ENCODE data around the gene HP. TPM values are rescaled to one million over a fixed set of nuclear protein-coding genes. Genes with fewer than 3 reads are reported as not detected.

Gene HP
- total and polyA plus RNA-seq, 2 of the 8 experiments (the other 6 are each of a cell fraction or from before 2014, with no cell fraction given), result not detected

DNA sequence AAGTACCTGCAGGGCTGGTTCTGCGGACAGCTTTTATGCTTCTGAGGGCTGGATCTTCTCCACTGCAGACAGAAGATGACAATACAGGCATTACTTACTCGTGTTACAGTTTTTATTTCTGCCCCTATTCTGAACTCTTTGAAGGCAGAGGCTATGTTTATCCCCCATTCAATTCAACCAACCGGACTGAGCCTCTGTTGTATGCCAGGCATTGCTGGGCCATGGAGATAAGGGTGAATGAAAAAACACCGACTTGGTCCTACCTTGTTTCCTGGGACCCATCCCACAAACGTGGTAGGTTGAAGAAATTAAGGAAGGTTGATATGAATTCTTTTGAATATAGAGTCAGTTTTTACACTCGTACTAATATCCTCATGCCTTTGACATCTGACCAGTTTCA lies 10.0 kb upstream of the HP start:
- ChIA-PET CTCF (ENCODE audit: partially characterized antibody) (no interaction called here), POLR2A (ENCODE audit: partially characterized antibody) (no interaction called here)
- no peak overlapping the region for H2AK5ac ChIP-seq (ENCODE audit: low read depth, low read length)
- no peak overlapping the region for H3K56ac ChIP-seq (replicated peaks; ENCODE audit: insufficient read length, low read depth, low read length)
- no peak overlapping the region for H4K8ac ChIP-seq (ENCODE audit: extremely low read depth, insufficient read depth, low read length)
- no peak overlapping the region for H3K27ac ChIP-seq (ENCODE audit: low read depth, low read length)
- no peak overlapping the region; a peak in 1 of 7 replicates for H3K9ac ChIP-seq (replicated peaks in 1 of 4; ENCODE audit: extremely low read depth in 1 of 4, low read depth in 3 of 4, low read length in 3 of 4)
- H3K14ac ChIP-seq (ENCODE audit: insufficient read length), result no peak overlapping the region
- no peaks in the 10 kb centered on the region for H3K36me3 ChIP-seq (ENCODE audit: control insufficient read depth in 2 of 4, insufficient read depth in 4 of 4, low read length in 3 of 4)
- H3K23ac ChIP-seq (ENCODE audit: insufficient read length), result no peak overlapping the region
- H2BK20ac ChIP-seq (ENCODE audit: low read length), result no peak overlapping the region
- H4K20me1 ChIP-seq (replicated peaks in 1 of 2; ENCODE audit: control insufficient read depth in 1 of 2, insufficient read depth in 2 of 2, low read length in 2 of 2), result no peaks in the 10 kb centered on the region
- H3K79me1 ChIP-seq (ENCODE audit: low read depth, low read length), result no peaks in the 10 kb centered on the region
- H3K4me3 ChIP-seq (ENCODE audit: extremely low read depth in 1 of 4, insufficient read depth in 2 of 4, low read depth in 3 of 4, low read length in 4 of 4), result no peak overlapping the region
- DNase-seq (ENCODE audit: low read depth in 1 of 2, low spot score in 2 of 2), result no peak
- H2AFZ ChIP-seq (ENCODE audit: low read length), result no peak overlapping the region
- no peak overlapping the region for H3K4me2 ChIP-seq (ENCODE audit: insufficient read depth in 1 of 2, low read depth in 2 of 2, low read length in 2 of 2)
- H2BK15ac ChIP-seq (ENCODE audit: low read length), result no peak overlapping the region
- no peak overlapping the region for H2BK120ac ChIP-seq (replicated peaks; ENCODE audit: low read depth, low read length)
- H3K4me1 ChIP-seq (replicated peaks in 1 of 4; ENCODE audit: control insufficient read depth in 3 of 4, insufficient read depth in 4 of 4, low read length in 3 of 4), result no peaks in the 10 kb centered on the region
- FAIRE-seq, result no peak
- H3K23me2 ChIP-seq (ENCODE audit: low read depth, low read length), result no peaks in the 10 kb centered on the region
- no peak overlapping the region for H2BK5ac ChIP-seq (ENCODE audit: low read depth, low read length)
- no peak overlapping the region for H4K91ac ChIP-seq (replicated peaks; ENCODE audit: insufficient read length, low read length)
- no peak overlapping the region for H2BK12ac ChIP-seq (ENCODE audit: low read depth, low read length)
- H3K79me2 ChIP-seq (ENCODE audit: control insufficient read depth in 1 of 2, insufficient read depth in 2 of 2, low read length in 2 of 2), result no peaks in the 10 kb centered on the region
- H3K18ac ChIP-seq (ENCODE audit: extremely low read depth, low read length), result no peak overlapping the region
- H3K27me3 ChIP-seq (replicated peaks in 1 of 4; ENCODE audit: control insufficient read depth in 3 of 4, extremely low read depth in 1 of 4, insufficient read depth in 3 of 4, low read length in 3 of 4), result no peaks in the 10 kb centered on the region
- H3K9me3 ChIP-seq (ENCODE audit: insufficient read depth in 2 of 2, low read depth in 1 of 2, low read length in 1 of 2), result no peaks in the 10 kb centered on the region
- H4K5ac ChIP-seq (ENCODE audit: insufficient read length, low read depth, low read length), result no peak overlapping the region
- H3K4ac ChIP-seq (replicated peaks; ENCODE audit: insufficient read length, low read depth, low read length), result no peak overlapping the region
- WGBS, 2 experiments (ENCODE audit: extremely low coverage in 1 of 2, insufficient coverage in 1 of 2, insufficient read length in 1 of 2, insufficient replicate concordance in 2 of 2, low coverage in 1 of 2, low lambda C conversion rate in 2 of 2, missing lambda C conversion rate in 1 of 2), result 73% methylated on average over 6 of the region's 6 CpGs; no CpG with 5 or more reads in 1 of the 2 experiments
- TF ChIP-seq GTF2F1 (IDR thresholded peaks at IDR 0.05; ENCODE audit: borderline replicate concordance, low read depth, low read length) (no peak), KDM1A (IDR thresholded peaks at IDR 0.05; ENCODE audit: borderline replicate concordance, low read length) (no peak), SIRT6 (IDR thresholded peaks at IDR 0.05; ENCODE audit: low read length) (no peak), NRF1 (IDR thresholded peaks at IDR 0.05; ENCODE audit: low read depth, low read length) (no peak), CBX5 (IDR thresholded peaks at IDR 0.05; ENCODE audit: low read depth, low read length) (no peak), JUND (IDR thresholded peaks at IDR 0.05; ENCODE audit: low read length) (no peak), TCF12 (IDR thresholded peaks at IDR 0.05; ENCODE audit: low read depth, low read length) (no peak), YY1 (IDR thresholded peaks at IDR 0.05; ENCODE audit: low read depth, low read length) (no peak), FOSL1 (IDR thresholded peaks at IDR 0.05; ENCODE audit: insufficient read depth, low read depth, low read length) (no peak)
- TF ChIP-seq, protein P1, sequence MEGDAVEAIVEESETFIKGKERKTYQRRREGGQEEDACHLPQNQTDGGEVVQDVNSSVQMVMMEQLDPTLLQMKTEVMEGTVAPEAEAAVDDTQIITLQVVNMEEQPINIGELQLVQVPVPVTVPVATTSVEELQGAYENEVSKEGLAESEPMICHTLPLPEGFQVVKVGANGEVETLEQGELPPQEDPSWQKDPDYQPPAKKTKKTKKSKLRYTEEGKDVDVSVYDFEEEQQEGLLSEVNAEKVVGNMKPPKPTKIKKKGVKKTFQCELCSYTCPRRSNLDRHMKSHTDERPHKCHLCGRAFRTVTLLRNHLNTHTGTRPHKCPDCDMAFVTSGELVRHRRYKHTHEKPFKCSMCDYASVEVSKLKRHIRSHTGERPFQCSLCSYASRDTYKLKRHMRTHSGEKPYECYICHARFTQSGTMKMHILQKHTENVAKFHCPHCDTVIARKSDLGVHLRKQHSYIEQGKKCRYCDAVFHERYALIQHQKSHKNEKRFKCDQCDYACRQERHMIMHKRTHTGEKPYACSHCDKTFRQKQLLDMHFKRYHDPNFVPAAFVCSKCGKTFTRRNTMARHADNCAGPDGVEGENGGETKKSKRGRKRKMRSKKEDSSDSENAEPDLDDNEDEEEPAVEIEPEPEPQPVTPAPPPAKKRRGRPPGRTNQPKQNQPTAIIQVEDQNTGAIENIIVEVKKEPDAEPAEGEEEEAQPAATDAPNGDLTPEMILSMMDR (IDR thresholded peaks at IDR 0.05; ENCODE audit: control extremely low read depth in 1 of 3, insufficient read depth in 1 of 3, low read depth in 1 of 3, low read length in 3 of 3), result no peak

Measured in H1 (cell line).